H1 (cell line): Measurements from ENCODE around the gene OVCH2. TPM values are rescaled to one million over a fixed set of nuclear protein-coding genes. Genes with fewer than 3 reads are reported as not detected.

Experiments
- JUND ChIP-seq: IDR thresholded peaks from 2 replicates; pipeline ENCODE4 v1.6.1; 2011; ENCODE audit warnings: mild to moderate bottlenecking, improper control_type of control experiment, low read length
- YY1 ChIP-seq: IDR thresholded peaks from 2 replicates; pipeline ENCODE4 v1.6.1; 2011; ENCODE audit warnings: low read depth, mild to moderate bottlenecking, low read length
- polyA plus RNA-seq, 7 experiments: library from polyadenylated mRNA; depleted of rRNA in 3 of 7; stranded (reverse) in 5 of 7; unstranded in 2 of 7; fragments of >200 nt in 5 of 7; fragments of 200-250 nt in 2 of 7; gene quantifications; 1 replicate in 5 of 7; 2 replicates in 1 of 7; 4 replicates in 1 of 7; pipeline versions ENCODE4 v1.2.1 to v1.2.3, GENCODE V29; 2011 to 2013; ENCODE audit warnings: missing spikeins in 2 of 7, mixed read lengths in 2 of 7
- total RNA-seq: library from RNA; stranded (reverse); fragmentation: NEBNext Ultra II Directional; extraction: Animal tissue kit (Norgen Biotek cat#: 25700); gene quantifications from 2 replicates; pipeline ENCODE4 v1.2.1, GENCODE V29; 2021
- TF ChIP-seq, protein P1 (sequence below): IDR thresholded peaks from 2 replicates; pipeline ENCODE4 v1.6.1; 2011; ENCODE audit warnings: low read length, improper control_type of control experiment

Gene OVCH2
- total and polyA plus RNA-seq, 2 of the 8 experiments (the other 6 are each of a cell fraction or from before 2014, with no cell fraction given): 0.03 to 1.1 TPM

DNA sequence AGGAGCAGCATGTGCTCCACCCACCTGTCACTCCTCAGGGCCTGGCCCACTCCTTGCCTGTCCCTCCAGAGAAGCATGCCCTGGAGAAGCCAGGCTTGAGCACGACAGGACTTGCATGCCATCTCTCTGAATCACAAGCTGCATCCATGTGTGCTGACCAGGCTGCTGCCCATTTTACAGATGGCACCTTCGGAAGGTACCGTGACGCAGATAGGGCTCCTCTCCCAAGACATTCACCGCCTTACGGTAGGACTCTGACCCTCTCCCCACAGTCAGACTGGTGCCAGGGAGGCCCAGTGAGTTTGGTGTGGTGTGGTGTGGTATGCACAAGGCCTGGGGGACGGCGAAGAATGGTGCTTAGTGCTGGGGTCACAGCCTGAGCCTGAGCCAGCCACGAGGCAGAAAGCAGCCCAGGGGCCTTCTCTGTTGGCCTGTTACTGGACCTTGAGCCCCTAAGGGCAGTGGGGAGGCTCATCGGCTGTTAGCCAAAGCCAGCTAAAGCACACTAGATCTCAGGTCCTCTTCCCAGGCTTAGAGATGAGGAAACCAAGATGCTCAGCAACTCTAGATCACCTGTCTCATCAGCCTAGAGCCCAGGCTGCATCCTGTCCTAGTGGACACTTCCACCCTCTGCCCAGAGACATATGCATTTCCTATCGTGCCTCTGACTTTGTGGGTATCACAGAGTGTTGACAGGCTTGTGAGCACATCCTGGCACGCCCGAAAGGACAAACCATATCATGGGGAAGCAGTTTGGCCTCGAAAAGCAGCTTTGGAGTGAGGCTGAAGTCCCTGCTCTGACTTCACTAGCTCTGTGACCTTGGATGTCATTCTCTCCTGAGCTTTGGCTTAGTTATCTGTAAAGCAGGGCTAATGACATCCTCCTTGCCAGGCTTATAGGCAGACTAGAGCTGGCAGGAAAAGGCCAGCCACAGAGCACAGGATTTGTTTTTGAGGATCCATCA is 50.7 kb downstream of the OVCH2 start (continued):
- TF ChIP-seq, protein P1, sequence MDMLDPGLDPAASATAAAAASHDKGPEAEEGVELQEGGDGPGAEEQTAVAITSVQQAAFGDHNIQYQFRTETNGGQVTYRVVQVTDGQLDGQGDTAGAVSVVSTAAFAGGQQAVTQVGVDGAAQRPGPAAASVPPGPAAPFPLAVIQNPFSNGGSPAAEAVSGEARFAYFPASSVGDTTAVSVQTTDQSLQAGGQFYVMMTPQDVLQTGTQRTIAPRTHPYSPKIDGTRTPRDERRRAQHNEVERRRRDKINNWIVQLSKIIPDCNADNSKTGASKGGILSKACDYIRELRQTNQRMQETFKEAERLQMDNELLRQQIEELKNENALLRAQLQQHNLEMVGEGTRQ: no peak
- TF ChIP-seq JUND (no peak), YY1 (no peak)
- TF ChIP-seq, all 59 proteins: peak for 0
